ENCODE results near the gene RDH14.

RDH14 gene

GRCh38 chr2:18560031-18560796 is at the start of gene RDH14:
Gene RDH14 (minus strand): TSS chr2:18560653. CDS start chr2:18560572, 81 bp downstream.
- DNase-seq (ENCODE audit: low read depth in 2 of 2, low spot score in 1 of 2), result peak; percentile 81 to 83

GRCh38 chr2:18610090-18610489 is 49.6 kb upstream of the RDH14 start:
- no peak for DNase-seq (ENCODE audit: low read depth in 2 of 2, low spot score in 1 of 2)

GRCh38 chr2:18605115-18605514 is 44.7 kb upstream of the RDH14 start:
- no peak for DNase-seq (ENCODE audit: low read depth in 2 of 2, low spot score in 1 of 2)

- DNase-seq (ENCODE audit: low read depth in 2 of 2, low spot score in 1 of 2), result no peak
Measured at GRCh38 chr2:18604531-18604885, 44.1 kb upstream of the RDH14 start.

GRCh38 chr2:18603854-18604530 is 43.5 kb upstream of the RDH14 start:
- no peak for DNase-seq (ENCODE audit: low read depth in 2 of 2, low spot score in 1 of 2)

- no peak for DNase-seq (ENCODE audit: low read depth in 2 of 2, low spot score in 1 of 2)
Measured at GRCh38 chr2:18602298-18602697, 41.8 kb upstream of the RDH14 start.

- DNase-seq (ENCODE audit: low read depth in 2 of 2, low spot score in 1 of 2), result no peak
Measured at GRCh38 chr2:18600255-18600613, 39.8 kb upstream of the RDH14 start.

- no peak for DNase-seq (ENCODE audit: low read depth in 2 of 2, low spot score in 1 of 2)
Measured at GRCh38 chr2:18599509-18600254, 39.2 kb upstream of the RDH14 start.

GRCh38 chr2:18598848-18599484 is 38.5 kb upstream of the RDH14 start:
- no peak for DNase-seq (ENCODE audit: low read depth in 2 of 2, low spot score in 1 of 2)

GRCh38 chr2:18597618-18598017 is 37.2 kb upstream of the RDH14 start:
- no peak for DNase-seq (ENCODE audit: low read depth in 2 of 2, low spot score in 1 of 2)

- no peak for DNase-seq (ENCODE audit: low read depth in 2 of 2, low spot score in 1 of 2)
Measured at GRCh38 chr2:18596993-18597392, 36.5 kb upstream of the RDH14 start.

GRCh38 chr2:18593496-18593895 is 33.0 kb upstream of the RDH14 start:
- DNase-seq (ENCODE audit: low read depth in 2 of 2, low spot score in 1 of 2), result no peak

- DNase-seq (ENCODE audit: low read depth in 2 of 2, low spot score in 1 of 2), result no peak
Measured at GRCh38 chr2:18592372-18592771, 31.9 kb upstream of the RDH14 start.

GRCh38 chr2:18589354-18589753 is 28.9 kb upstream of the RDH14 start, which contains the start of gene NT5C1B:
Gene NT5C1B (minus strand): TSS chr2:18589569. CDS start chr2:18589468, 101 bp downstream.
- DNase-seq (ENCODE audit: low read depth in 2 of 2, low spot score in 1 of 2), result no peak

- no peak for DNase-seq (ENCODE audit: low read depth in 2 of 2, low spot score in 1 of 2)
Measured at GRCh38 chr2:18588802-18589201, 28.3 kb upstream of the RDH14 start.

- DNase-seq (ENCODE audit: low read depth in 2 of 2, low spot score in 1 of 2), result no peak
Measured at GRCh38 chr2:18588049-18588448, 27.6 kb upstream of the RDH14 start.

- no peak for DNase-seq (ENCODE audit: low read depth in 2 of 2, low spot score in 1 of 2)
Measured at GRCh38 chr2:18585526-18585925, 25.1 kb upstream of the RDH14 start.

GRCh38 chr2:18584608-18584954 is 24.1 kb upstream of the RDH14 start:
- DNase-seq (ENCODE audit: low read depth in 2 of 2, low spot score in 1 of 2), result no peak

GRCh38 chr2:18583905-18584607 is 23.6 kb upstream of the RDH14 start:
- no peak for DNase-seq (ENCODE audit: low read depth in 2 of 2, low spot score in 1 of 2)

- DNase-seq (ENCODE audit: low read depth in 2 of 2, low spot score in 1 of 2), result no peak
Measured at GRCh38 chr2:18580606-18581005, 20.2 kb upstream of the RDH14 start.

GRCh38 chr2:18578033-18578432 is 17.6 kb upstream of the RDH14 start:
- no peak for DNase-seq (ENCODE audit: low read depth in 2 of 2, low spot score in 1 of 2)
